ENCODE data around the gene DIAPH2.

DIAPH2 gene

GRCh38 chrX:97039363-97040029 is 354.9 kb downstream of the DIAPH2 start:
- DNase-seq (ENCODE audit: low read depth in 1 of 2, low spot score in 1 of 2): no peak

- no peak for DNase-seq (ENCODE audit: low read depth in 1 of 2, low spot score in 1 of 2)
Observed at GRCh38 chrX:97045470-97045869, 360.8 kb downstream of the DIAPH2 start.

GRCh38 chrX:97046867-97047266 is 362.2 kb downstream of the DIAPH2 start:
- DNase-seq (ENCODE audit: low read depth in 1 of 2, low spot score in 1 of 2): no peak

GRCh38 chrX:97050392-97050791 is 365.8 kb downstream of the DIAPH2 start:
- DNase-seq (ENCODE audit: low read depth in 1 of 2, low spot score in 1 of 2): no peak

- no peak for DNase-seq (ENCODE audit: low read depth in 1 of 2, low spot score in 1 of 2)
Observed at GRCh38 chrX:97057349-97057909, 372.8 kb downstream of the DIAPH2 start.

- no peak for DNase-seq (ENCODE audit: low read depth in 1 of 2, low spot score in 1 of 2)
Observed at GRCh38 chrX:97060020-97060419, 375.4 kb downstream of the DIAPH2 start.

GRCh38 chrX:97065066-97065465 is 380.4 kb downstream of the DIAPH2 start:
- DNase-seq (ENCODE audit: low read depth in 1 of 2, low spot score in 1 of 2): no peak

GRCh38 chrX:97065973-97066372 is 381.3 kb downstream of the DIAPH2 start:
- no peak for DNase-seq (ENCODE audit: low read depth in 1 of 2, low spot score in 1 of 2)

GRCh38 chrX:97066381-97066780 is 381.7 kb downstream of the DIAPH2 start:
- no peak for DNase-seq (ENCODE audit: low read depth in 1 of 2, low spot score in 1 of 2)

- no peak for DNase-seq (ENCODE audit: low read depth in 1 of 2, low spot score in 1 of 2)
Observed at GRCh38 chrX:97070346-97070745, 385.7 kb downstream of the DIAPH2 start.

GRCh38 chrX:97074400-97074799 is 389.8 kb downstream of the DIAPH2 start:
- no peak for DNase-seq (ENCODE audit: low read depth in 1 of 2, low spot score in 1 of 2)

- no peak for DNase-seq (ENCODE audit: low read depth in 1 of 2, low spot score in 1 of 2)
Observed at GRCh38 chrX:97089116-97089515, 404.5 kb downstream of the DIAPH2 start.

GRCh38 chrX:97096385-97096784 is 411.7 kb downstream of the DIAPH2 start:
- no peak for DNase-seq (ENCODE audit: low read depth in 1 of 2, low spot score in 1 of 2)

GRCh38 chrX:97102938-97103337 is 418.3 kb downstream of the DIAPH2 start:
- no peak for DNase-seq (ENCODE audit: low read depth in 1 of 2, low spot score in 1 of 2)

- DNase-seq (ENCODE audit: low read depth in 1 of 2, low spot score in 1 of 2): no peak
Observed at GRCh38 chrX:97109730-97110129, 425.1 kb downstream of the DIAPH2 start.

GRCh38 chrX:97117572-97117971 is 432.9 kb downstream of the DIAPH2 start:
- no peak for DNase-seq (ENCODE audit: low read depth in 1 of 2, low spot score in 1 of 2)

- no peak for DNase-seq (ENCODE audit: low read depth in 1 of 2, low spot score in 1 of 2)
Observed at GRCh38 chrX:97119474-97120109, 434.9 kb downstream of the DIAPH2 start.

GRCh38 chrX:97123001-97123400 is 438.4 kb downstream of the DIAPH2 start:
- no peak for DNase-seq (ENCODE audit: low read depth in 1 of 2, low spot score in 1 of 2)

- no peak for DNase-seq (ENCODE audit: low read depth in 1 of 2, low spot score in 1 of 2)
Observed at GRCh38 chrX:97126020-97126419, 441.4 kb downstream of the DIAPH2 start.

- DNase-seq (ENCODE audit: low read depth in 1 of 2, low spot score in 1 of 2): no peak
Observed at GRCh38 chrX:97132664-97133415, 448.2 kb downstream of the DIAPH2 start.

- no peak for DNase-seq (ENCODE audit: low read depth in 1 of 2, low spot score in 1 of 2)
Observed at GRCh38 chrX:97145934-97146333, 461.3 kb downstream of the DIAPH2 start.

- DNase-seq (ENCODE audit: low read depth in 1 of 2, low spot score in 1 of 2): no peak
Observed at GRCh38 chrX:97155816-97156215, 471.2 kb downstream of the DIAPH2 start.

All from stimulated activated CD4-positive, alpha-beta T cell treated with anti-CD3 and anti-CD28 coated beads, Interleukin-15, amount 100 ng/mL, for 1 hour (primary cell).